HepG2 (cell line): Measurements from ENCODE around the gene SPTSSA. TPM values are rescaled to one million over a fixed set of nuclear protein-coding genes. Genes with fewer than 3 reads are reported as not detected.

Source experiments
- ATAC-seq: fragments of 200-7000 bp; cut with Tn5 transposase; 3 replicates; pipeline ENCODE4 v1.9.1; 2020; ENCODE audit warnings: mild to moderate bottlenecking, moderate library complexity
- BruUV-seq: library from RNA; stranded (reverse); fragments of 400-500 nt; replicated peaks from 2 replicates; lab custom pipeline; 2021; lab: Mats Ljungman, UMichigan
- CTCF ChIA-PET: fragments of 300-600 bp; formaldehyde crosslinking; extraction: SDS; loops from one replicate; lab custom pipeline; 2021; ENCODE audit warnings: low total read pairs, inconsistent platforms, low intra/inter-chr PET ratio; lab: Yijun Ruan, JAX
- POLR2A ChIA-PET: fragments of 350-600 bp; sonication (Branson Sonifier 250); formaldehyde crosslinking; loops from one replicate; lab custom pipeline; 2020; ENCODE audit warnings: antibody characterized with exemption, inconsistent platforms; lab: Yijun Ruan, JAX
- DNase-seq: peaks from one replicate; pipeline ENCODE4 v3.0.0-alpha.2; 2015; ENCODE audit warnings: low spot score
- FAIRE-seq: peaks from 3 replicates; lab custom pipeline; 2011; peaks lifted over from hg19 to GRCh38; lab: Jason Lieb, UNC
- H2AFZ ChIP-seq: one replicate; pipeline ENCODE4 v1.6.1; 2011; ENCODE audit warnings: low read length, inconsistent platforms
- H3K27ac ChIP-seq: fragments of 300-600 bp; 3 replicates; pipeline ENCODE4 v1.8.0; 2011; ENCODE audit warnings: mixed run types, mild to moderate bottlenecking, mixed read lengths, low read length, inconsistent platforms; ENCODE audit not compliant: insufficient read depth; ENCODE audit errors: extremely low read length
- H3K27me3 ChIP-seq, 2 experiments: fragments of 200-600 bp in 1 of 2; 2 replicates in 1 of 2; 3 replicates in 1 of 2; pipeline versions ENCODE4 v1.6.0 to v1.8.0; 2011; ENCODE audit warnings: low read length in 2 of 2, mild to moderate bottlenecking in 2 of 2, moderate library complexity in 2 of 2, inconsistent platforms in 1 of 2; ENCODE audit not compliant: insufficient read depth in 2 of 2, control insufficient read depth in 1 of 2
- H3K36me3 ChIP-seq, 2 experiments: fragments of 200-600 bp in 1 of 2; replicated peaks in 1 of 2; 2 replicates in 1 of 2; 3 replicates in 1 of 2; pipeline versions ENCODE4 v1.5.1 to v1.8.0; 2011; ENCODE audit warnings: low read length in 2 of 2, inconsistent platforms in 1 of 2; ENCODE audit not compliant: insufficient read depth in 2 of 2, control insufficient read depth in 1 of 2
- H3K4me1 ChIP-seq: 2 replicates; pipeline ENCODE4 v1.5.1; 2012; ENCODE audit warnings: low read length, inconsistent platforms; ENCODE audit not compliant: insufficient read depth
- H3K4me2 ChIP-seq: 2 replicates; pipeline ENCODE4 v1.6.0; 2011; ENCODE audit warnings: low read depth, low read length, inconsistent platforms
- H3K4me3 ChIP-seq, 3 experiments: fragments of 200-600 bp in 1 of 3; sonication (generic), shearing (Covaris generic) in 1 of 3; replicated peaks in 1 of 3; 2 replicates each; pipeline ENCODE4 v1.5.1; 2011 to 2016; ENCODE audit warnings: low read length in 3 of 3, inconsistent platforms in 2 of 3, low read depth in 2 of 3, mild to moderate bottlenecking in 2 of 3, control low read depth in 1 of 3, mixed read lengths in 1 of 3; ENCODE audit not compliant: insufficient read depth in 1 of 3
- H3K79me2 ChIP-seq: one replicate; pipeline ENCODE4 v1.6.1; 2011; ENCODE audit warnings: low read length, inconsistent platforms; ENCODE audit not compliant: insufficient read depth
- H3K9ac ChIP-seq: 2 replicates; pipeline ENCODE4 v1.6.0; 2011; ENCODE audit warnings: mild to moderate bottlenecking, low read depth, low read length, inconsistent platforms; ENCODE audit not compliant: insufficient read depth
- H3K9me3 ChIP-seq: 2 replicates; pipeline ENCODE4 v1.5.1; 2012; ENCODE audit warnings: mild to moderate bottlenecking, low read length
- H4K20me1 ChIP-seq: 2 replicates; pipeline ENCODE4 v1.6.0; 2011; ENCODE audit warnings: inconsistent platforms, mild to moderate bottlenecking, low read length, moderate library complexity; ENCODE audit not compliant: insufficient read depth
- ARID3A ChIP-seq: IDR thresholded peaks from 2 replicates; pipeline ENCODE4 v1.6.1; 2012; ENCODE audit warnings: low read depth, low read length, improper control_type of control experiment
- BRF2 ChIP-seq: sonication (generic); formaldehyde crosslinking; IDR thresholded peaks from 2 replicates; pipeline ENCODE4 v1.8.1; 2022; ENCODE audit warnings: mild to moderate bottlenecking, missing genetic modification reagents
- CC2D1A ChIP-seq: sonication (generic); formaldehyde crosslinking; IDR thresholded peaks from 2 replicates; pipeline ENCODE4 v1.8.1; 2023; ENCODE audit warnings: mild to moderate bottlenecking, missing genetic modification reagents
- EP300 ChIP-seq, 3 experiments: sonication (generic) in 1 of 3; formaldehyde crosslinking in 1 of 3; IDR thresholded peaks; 2 replicates each; pipeline versions ENCODE4 v1.5.1 to v1.6.1; 2011 to 2020; ENCODE audit warnings: low read depth in 2 of 3, low read length in 2 of 3, borderline replicate concordance in 1 of 3, improper control_type of control experiment in 1 of 3, mild to moderate bottlenecking in 1 of 3, missing genetic modification reagents in 1 of 3, moderate library complexity in 1 of 3
- FOXA1 ChIP-seq, 2 experiments: fragments of 450-650 bp in 1 of 2; sonication (generic) in 1 of 2; formaldehyde crosslinking in 1 of 2; IDR thresholded peaks; 2 replicates each; pipeline versions ENCODE4 v1.4.0 to v1.6.1; 2016 to 2020; ENCODE audit warnings: missing genetic modification reagents in 1 of 2
- FOXP4 ChIP-seq: sonication (generic); formaldehyde crosslinking; IDR thresholded peaks from 2 replicates; pipeline ENCODE4 v1.4.0; 2020; ENCODE audit warnings: missing genetic modification reagents
- HOMEZ ChIP-seq: IDR thresholded peaks from 2 replicates; pipeline ENCODE4 v1.6.1; 2016; ENCODE audit warnings: low read depth
- MED13 ChIP-seq: sonication (generic); formaldehyde crosslinking; IDR thresholded peaks from 2 replicates; pipeline ENCODE4 v1.5.0; 2020; ENCODE audit warnings: missing genetic modification reagents
- THAP11 ChIP-seq: IDR thresholded peaks from 2 replicates; pipeline ENCODE4 v1.6.1; 2016; ENCODE audit warnings: missing biosample characterization, missing genetic modification reagents
- WIZ ChIP-seq: sonication (generic); formaldehyde crosslinking; IDR thresholded peaks from 2 replicates; pipeline ENCODE4 v1.5.1; 2020; ENCODE audit warnings: mild to moderate bottlenecking, missing genetic modification reagents
- ZFP36L1 ChIP-seq: sonication (generic); formaldehyde crosslinking; IDR thresholded peaks from 2 replicates; pipeline ENCODE4 v1.8.0; 2022; ENCODE audit warnings: mild to moderate bottlenecking, missing genetic modification reagents, moderate library complexity
- ZNF260 ChIP-seq: sonication (generic); formaldehyde crosslinking; IDR thresholded peaks from 2 replicates; pipeline ENCODE4 v1.4.0; 2020; ENCODE audit warnings: missing genetic modification reagents, low read depth, mild to moderate bottlenecking, borderline replicate concordance
- ZNF337 ChIP-seq: sonication (generic); formaldehyde crosslinking; IDR thresholded peaks from 2 replicates; pipeline ENCODE4 v1.5.1; 2020; ENCODE audit warnings: missing genetic modification reagents, low read depth, mild to moderate bottlenecking, borderline replicate concordance
- WGBS: methylation state at CpG from one replicate; pipeline ENCODE4 v1.1.6; 2017; ENCODE audit warnings: low lambda C conversion rate; 5-methylcytosine and 5-hydroxymethylcytosine counted together
- in situ Hi-C: cut with HindIII; loops from 2 replicates; pipeline ENCODE4 v1.10.0; 2017; ENCODE audit warnings: low pct_unique_long_range_greater_than_20kb; ENCODE audit not compliant: extremely low pct_ligation_motif_present
- intact Hi-C: fragments of 100-400 bp; cut with micrococcal nuclease; formaldehyde crosslinking; loops from one replicate; pipeline ENCODE4 v1.10.0; 2022; ENCODE audit not compliant: unreplicated experiment
- polyA plus RNA-seq, 8 experiments: library from polyadenylated mRNA; depleted of rRNA in 3 of 8; stranded (reverse) in 7 of 8; unstranded in 1 of 8; fragments of >200 nt; fragmentation: Illumina TruSeq in 4 of 8; extraction: Trizol in 4 of 8; gene quantifications; 2 replicates each; pipeline versions ENCODE4 v1.2.1 to v1.2.3, GENCODE V29; 2011 to 2016; ENCODE audit warnings: low read depth in 4 of 8, missing spikeins in 1 of 8, mixed read lengths in 1 of 8; ENCODE audit not compliant: insufficient read depth in 1 of 8
- total RNA-seq, 5 experiments: library from RNA; depleted of rRNA; stranded (reverse); fragments of >200 nt; fragmentation: Illumina TruSeq; extraction: Trizol; gene quantifications; 2 replicates each; pipeline ENCODE4 v1.2.3, GENCODE V29; 2016; ENCODE audit warnings: low read depth in 1 of 5

The SPTSSA gene
- total and polyA plus RNA-seq, 2 of the 13 experiments (the other 11 are each of a cell fraction or from before 2014, with no cell fraction given): 19.1 to 86.1 TPM

GRCh38 chr14:34398024-34398423 lies 64.0 kb downstream of the SPTSSA start (continued):
- TF ChIP-seq ARID3A (no peak), BRF2 (CRISPR knock-in tag) (no peak)
- TF ChIP-seq, all 625 proteins: peak for 9

- Histone ChIP-seq H3K9me3 (no peaks in the 10 kb centered on the region), H2AFZ (no peak overlapping the region), H4K20me1 (no peaks in the 10 kb centered on the region), H3K9ac (no peak overlapping the region), H3K4me2 (no peak overlapping the region), H3K27me3 (peaks cover 1 to 6% of the 10 kb centered on the region in 2 experiments; a peak in 2 of 5 replicates), H3K36me3 (no peaks in the 10 kb centered on the region), H3K4me1 (no peaks in the 10 kb centered on the region), H3K27ac (no peak overlapping the region), H3K4me3 (no peak overlapping the region), H3K79me2 (no peaks in the 10 kb centered on the region)
- no TSS peak for BruUV-seq
- in situ Hi-C loops: no loop called here
- intact Hi-C loops: no loop called here
- FAIRE-seq (no peak), DNase-seq (no peak), ATAC-seq (no peak; the same call in 2 of the 3 replicates)
- WGBS: 7% methylated on average over 4 of the region's 4 CpGs
- ChIA-PET CTCF (no interaction called here), POLR2A (no interaction called here)
- no peak for TF ChIP-seq ZFP36L1 (CRISPR knock-in tag)
- TF ChIP-seq EP300 (IDR thresholded peaks at IDR 0.05; ENCODE audit: low read depth in 2 of 2, low read length in 2 of 2): no peak
- no peak for TF ChIP-seq EP300 (CRISPR knock-in tag; IDR thresholded peaks at IDR 0.05; ENCODE audit: borderline replicate concordance)
- TF ChIP-seq CC2D1A (CRISPR knock-in tag): no peak
- no peak for TF ChIP-seq WIZ
- no peak for TF ChIP-seq HOMEZ
- TF ChIP-seq ZNF337 (CRISPR knock-in tag): no peak
- no peak for TF ChIP-seq THAP11 (CRISPR knock-in tag)
- TF ChIP-seq FOXP4 (CRISPR knock-in tag): no peak
- TF ChIP-seq FOXA1 (IDR thresholded peaks at IDR 0.05): no peak
- no peak for TF ChIP-seq FOXA1 (CRISPR knock-in tag; IDR thresholded peaks at IDR 0.05)
- no peak for TF ChIP-seq MED13 (CRISPR knock-in tag)
- no peak for TF ChIP-seq ZNF260 (CRISPR knock-in tag)
Measured at GRCh38 chr14:34387974-34388516, 74.0 kb downstream of the SPTSSA start.
